NB4 (cell line): Measurements from ENCODE around the gene MAGOHB.
"Not testable (repeated sequence)": the region's sequence is repeated elsewhere in the genome, so short reads cannot be mapped to it uniquely, and the experiment has no call there.

ENCODE experiments used
- POLR2A ChIP-seq: IDR thresholded peaks from 2 replicates; pipeline ENCODE4 v1.6.1; 2011; ENCODE audit warnings: mild to moderate bottlenecking; ENCODE audit not compliant: insufficient read length; ENCODE audit errors: extremely low read depth
- TF ChIP-seq, protein P1 (sequence below): IDR thresholded peaks from one replicate; pipeline ENCODE4 v1.5.1; 2012; ENCODE audit warnings: low read depth, low read length
- TF ChIP-seq, protein P2 (sequence below): IDR thresholded peaks from 2 replicates; pipeline ENCODE4 v1.6.1; 2011; ENCODE audit warnings: low read depth, low read length

DNA sequence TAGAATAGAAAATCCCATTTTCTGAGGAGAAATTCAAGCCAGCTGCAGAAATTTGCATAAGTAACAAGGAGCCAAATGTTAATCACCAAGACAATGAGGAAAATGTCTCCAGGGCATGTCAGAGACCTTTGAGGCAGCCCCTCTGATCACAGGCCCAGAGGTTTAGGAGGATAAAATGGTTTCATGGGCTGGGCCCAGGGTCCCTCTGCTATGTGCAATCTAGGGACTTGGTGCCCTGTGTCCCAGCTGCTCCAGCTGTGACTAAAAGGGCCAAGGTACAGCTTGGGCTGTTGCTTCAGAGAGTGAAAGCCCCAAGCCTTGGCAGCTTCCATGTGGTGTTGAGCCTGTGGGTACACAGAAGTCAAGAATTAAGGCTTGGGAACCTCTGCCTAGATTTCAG, 33.2 kb upstream of the MAGOHB start:
- not testable (repeated sequence) for TF ChIP-seq POLR2A
- TF ChIP-seq, protein P1, sequence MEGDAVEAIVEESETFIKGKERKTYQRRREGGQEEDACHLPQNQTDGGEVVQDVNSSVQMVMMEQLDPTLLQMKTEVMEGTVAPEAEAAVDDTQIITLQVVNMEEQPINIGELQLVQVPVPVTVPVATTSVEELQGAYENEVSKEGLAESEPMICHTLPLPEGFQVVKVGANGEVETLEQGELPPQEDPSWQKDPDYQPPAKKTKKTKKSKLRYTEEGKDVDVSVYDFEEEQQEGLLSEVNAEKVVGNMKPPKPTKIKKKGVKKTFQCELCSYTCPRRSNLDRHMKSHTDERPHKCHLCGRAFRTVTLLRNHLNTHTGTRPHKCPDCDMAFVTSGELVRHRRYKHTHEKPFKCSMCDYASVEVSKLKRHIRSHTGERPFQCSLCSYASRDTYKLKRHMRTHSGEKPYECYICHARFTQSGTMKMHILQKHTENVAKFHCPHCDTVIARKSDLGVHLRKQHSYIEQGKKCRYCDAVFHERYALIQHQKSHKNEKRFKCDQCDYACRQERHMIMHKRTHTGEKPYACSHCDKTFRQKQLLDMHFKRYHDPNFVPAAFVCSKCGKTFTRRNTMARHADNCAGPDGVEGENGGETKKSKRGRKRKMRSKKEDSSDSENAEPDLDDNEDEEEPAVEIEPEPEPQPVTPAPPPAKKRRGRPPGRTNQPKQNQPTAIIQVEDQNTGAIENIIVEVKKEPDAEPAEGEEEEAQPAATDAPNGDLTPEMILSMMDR: not testable (repeated sequence)
- TF ChIP-seq, protein P2, sequence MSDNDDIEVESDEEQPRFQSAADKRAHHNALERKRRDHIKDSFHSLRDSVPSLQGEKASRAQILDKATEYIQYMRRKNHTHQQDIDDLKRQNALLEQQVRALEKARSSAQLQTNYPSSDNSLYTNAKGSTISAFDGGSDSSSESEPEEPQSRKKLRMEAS: not testable (repeated sequence)
